Measurements from ENCODE around the gene ZNF274. TPM values are rescaled to one million over a fixed set of nuclear protein-coding genes. Genes with fewer than 3 reads are reported as not detected.

ZNF274 gene
- total RNA-seq, 1 experiment from 2014 or later = 34.3 TPM

DNA sequence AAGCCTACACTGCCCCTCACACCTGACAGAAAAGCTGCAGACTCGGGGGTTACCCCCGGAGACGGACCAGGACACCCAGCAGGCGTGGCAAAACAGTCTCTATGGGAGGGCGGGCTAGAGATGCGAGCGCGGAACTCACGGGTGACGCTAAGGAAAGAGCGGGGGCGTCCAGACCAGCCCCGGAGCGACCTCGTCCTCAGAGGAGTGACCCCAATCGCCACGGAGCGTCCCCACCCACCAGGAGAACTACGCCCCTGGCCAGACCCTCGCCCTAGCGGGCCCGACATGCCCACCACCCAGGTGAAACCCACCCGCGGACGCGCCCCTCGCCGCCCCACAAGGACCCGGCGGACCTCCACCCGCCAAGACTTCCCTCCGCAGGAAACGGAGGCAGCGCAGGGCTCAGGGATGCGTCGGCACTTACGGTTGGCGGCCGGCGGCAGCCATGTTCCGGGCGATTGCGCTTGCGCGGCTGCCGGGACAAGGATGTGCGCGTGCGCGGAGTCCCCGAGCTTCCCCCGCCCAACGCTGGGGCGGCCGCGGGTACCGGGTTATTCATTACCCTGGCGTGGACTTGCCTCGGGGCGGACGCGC is 32.4 kb upstream of the ZNF274 start, which contains the start of gene ZNF329:
Gene ZNF329 (minus strand): TSS at position 462 of the 594 bp plus-strand sequence. CDS start 21,286 bp downstream, outside the sequence.
- no peaks in the 10 kb centered on the region for H3K9me2 ChIP-seq (ENCODE audit: insufficient read depth)
- H3K36me3 ChIP-seq (ENCODE audit: low read depth) = 0 out of 2 replicates have a peak, but pooled peaks cover 6% of the 10 kb centered on the region
- no TSS peak for BruUV-seq (replicated peaks)
- peaks cover 11% of the 10 kb centered on the region; the same call in 1 of the 2 replicates for H3K79me2 ChIP-seq (ENCODE audit: low read depth)
- no peaks in the 10 kb centered on the region for H3K27me3 ChIP-seq (ENCODE audit: insufficient read depth, low read depth)
- TF ChIP-seq, protein P1, sequence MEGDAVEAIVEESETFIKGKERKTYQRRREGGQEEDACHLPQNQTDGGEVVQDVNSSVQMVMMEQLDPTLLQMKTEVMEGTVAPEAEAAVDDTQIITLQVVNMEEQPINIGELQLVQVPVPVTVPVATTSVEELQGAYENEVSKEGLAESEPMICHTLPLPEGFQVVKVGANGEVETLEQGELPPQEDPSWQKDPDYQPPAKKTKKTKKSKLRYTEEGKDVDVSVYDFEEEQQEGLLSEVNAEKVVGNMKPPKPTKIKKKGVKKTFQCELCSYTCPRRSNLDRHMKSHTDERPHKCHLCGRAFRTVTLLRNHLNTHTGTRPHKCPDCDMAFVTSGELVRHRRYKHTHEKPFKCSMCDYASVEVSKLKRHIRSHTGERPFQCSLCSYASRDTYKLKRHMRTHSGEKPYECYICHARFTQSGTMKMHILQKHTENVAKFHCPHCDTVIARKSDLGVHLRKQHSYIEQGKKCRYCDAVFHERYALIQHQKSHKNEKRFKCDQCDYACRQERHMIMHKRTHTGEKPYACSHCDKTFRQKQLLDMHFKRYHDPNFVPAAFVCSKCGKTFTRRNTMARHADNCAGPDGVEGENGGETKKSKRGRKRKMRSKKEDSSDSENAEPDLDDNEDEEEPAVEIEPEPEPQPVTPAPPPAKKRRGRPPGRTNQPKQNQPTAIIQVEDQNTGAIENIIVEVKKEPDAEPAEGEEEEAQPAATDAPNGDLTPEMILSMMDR (conservative IDR thresholded peaks at IDR 0.05) = no peak
- no peak for TF ChIP-seq EZH2 (IDR thresholded peaks at IDR 0.05; ENCODE audit: low read depth)
- H3F3A ChIP-seq (ENCODE audit: insufficient read depth, low read depth) = no peaks in the 10 kb centered on the region
- no peaks in the 10 kb centered on the region for H4K20me1 ChIP-seq (ENCODE audit: insufficient read depth)
- peak within 1 kb of the TSS; percentile 82 for H3K4me3 ChIP-seq
- POLR2A ChIA-PET (ENCODE audit: unreplicated experiment) = interaction anchor here (0.6 to 0.7 kb wide), 2 partner anchors 60 to 1896 kb away, joined by 3 to 7 read pairs; no protein-coding TSS in a partner anchor
- H3K27ac ChIP-seq = no peak within 1 kb of the TSS
- CTCF ChIA-PET = no interaction called here
- no peaks in the 10 kb centered on the region for H3K4me1 ChIP-seq (replicated peaks; ENCODE audit: insufficient read depth)
- H3K9me3 ChIP-seq (ENCODE audit: insufficient read depth, low read depth) = peaks cover 62% of the 10 kb centered on the region
- intact Hi-C loops (cut with micrococcal nuclease; ENCODE audit: unreplicated experiment) = loop anchor here (1.0 kb wide), 2 partner anchors 33 to 52 kb away; partner anchors contain the start of genes ZNF274 and ZSCAN18
- H2AFZ ChIP-seq = peak within 1 kb of the TSS; percentile 100
- DNase-seq = peak; percentile 57 to 89
- peak within 1 kb of the TSS; percentile 85 for H3K4me2 ChIP-seq

DNA sequence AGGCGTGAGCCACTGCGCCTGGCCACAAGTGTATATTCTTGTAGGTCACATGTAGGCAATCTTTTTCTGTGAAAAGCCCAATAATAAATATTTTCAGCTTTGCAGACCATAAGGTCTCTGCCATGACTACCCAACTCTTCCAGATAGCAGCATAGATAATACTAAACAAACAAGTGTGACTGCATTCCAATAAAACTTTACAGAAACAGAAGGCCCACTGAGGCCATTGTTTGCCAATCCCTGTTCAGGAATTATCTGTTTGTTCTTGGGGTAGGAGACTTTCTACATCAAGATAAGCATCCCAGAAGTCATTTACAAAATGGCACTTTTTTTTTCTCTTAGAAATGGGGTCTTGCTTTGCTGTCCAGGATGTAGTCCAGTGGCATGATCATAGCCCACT is 29.5 kb upstream of the ZNF274 start:
- no peak overlapping the region for H3K27ac ChIP-seq
- peaks cover 68% of the 10 kb centered on the region for H3K9me3 ChIP-seq (ENCODE audit: insufficient read depth, low read depth)
- no peaks in the 10 kb centered on the region for H3K9me2 ChIP-seq (ENCODE audit: insufficient read depth)
- no peak overlapping the region for H2AFZ ChIP-seq
- DNase-seq = peak in 1 of 2 experiments; percentile 39
- no peaks in the 10 kb centered on the region for H3K4me1 ChIP-seq (replicated peaks; ENCODE audit: insufficient read depth)
- H3K4me2 ChIP-seq = peak overlapping the region; percentile 76; the same call in 1 of the 2 replicates
- no TSS peak for BruUV-seq (replicated peaks)
- H4K20me1 ChIP-seq (ENCODE audit: insufficient read depth) = no peaks in the 10 kb centered on the region
- intact Hi-C loops (cut with micrococcal nuclease; ENCODE audit: unreplicated experiment) = no loop called here
- no peak for TF ChIP-seq EZH2 (IDR thresholded peaks at IDR 0.05; ENCODE audit: low read depth)
- TF ChIP-seq, protein P1 (conservative IDR thresholded peaks at IDR 0.05) = no peak
- H3K4me3 ChIP-seq = peak overlapping the region; percentile 91; the same call in 1 of the 2 replicates
- no peaks in the 10 kb centered on the region for H3F3A ChIP-seq (ENCODE audit: insufficient read depth, low read depth)
- ChIA-PET POLR2A (ENCODE audit: unreplicated experiment) (no interaction called here), CTCF (no interaction called here)
- H3K79me2 ChIP-seq (ENCODE audit: low read depth) = peaks cover 11% of the 10 kb centered on the region; the same call in 1 of the 2 replicates
- no peaks in the 10 kb centered on the region for H3K27me3 ChIP-seq (ENCODE audit: insufficient read depth, low read depth)
- H3K36me3 ChIP-seq (ENCODE audit: low read depth) = 0 out of 2 replicates have a peak, but pooled peaks cover 6% of the 10 kb centered on the region

DNA sequence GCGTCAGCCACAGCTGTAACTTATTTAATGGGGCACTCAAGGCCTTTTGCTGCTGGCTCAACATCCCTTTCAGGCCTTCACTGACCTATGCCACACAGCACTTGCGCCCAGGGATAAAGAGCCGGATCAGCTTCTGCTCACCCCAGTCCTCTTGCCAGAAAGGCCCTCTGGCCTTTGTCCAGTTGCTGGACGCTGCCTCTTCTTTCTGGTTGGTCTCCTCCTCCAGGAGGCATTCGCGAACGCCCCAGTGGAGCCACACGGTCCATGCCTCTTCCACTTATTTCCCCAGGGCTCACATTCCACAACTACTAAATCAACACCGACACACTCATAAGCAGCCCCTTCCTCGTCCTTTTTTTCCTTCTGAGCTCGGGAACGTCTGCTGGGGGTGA is 28.6 kb upstream of the ZNF274 start:
- TF ChIP-seq EZH2 (IDR thresholded peaks at IDR 0.05; ENCODE audit: low read depth) = no peak
- TF ChIP-seq, protein P1 (conservative IDR thresholded peaks at IDR 0.05) = no peak
- Histone ChIP-seq H3F3A (ENCODE audit: insufficient read depth, low read depth) (no peaks in the 10 kb centered on the region), H3K9me2 (ENCODE audit: insufficient read depth) (no peaks in the 10 kb centered on the region), H3K79me2 (ENCODE audit: low read depth) (peaks cover 11% of the 10 kb centered on the region; the same call in 1 of the 2 replicates), H4K20me1 (ENCODE audit: insufficient read depth) (no peaks in the 10 kb centered on the region), H3K9me3 (ENCODE audit: insufficient read depth, low read depth) (peaks cover 68% of the 10 kb centered on the region), H3K4me3 (peak overlapping the region; percentile 91), H2AFZ (peak overlapping the region; percentile 98), H3K27ac (peak overlapping the region; percentile 12; the same call in 1 of the 2 replicates), H3K36me3 (ENCODE audit: low read depth) (no peaks in the 10 kb centered on the region), H3K4me2 (peak overlapping the region; percentile 76), H3K4me1 (replicated peaks; ENCODE audit: insufficient read depth) (no peaks in the 10 kb centered on the region), H3K27me3 (ENCODE audit: insufficient read depth, low read depth) (no peaks in the 10 kb centered on the region)
- BruUV-seq (replicated peaks) = no TSS peak
- intact Hi-C loops (cut with micrococcal nuclease; ENCODE audit: unreplicated experiment) = loop anchor here (2.0 kb wide), 1 partner anchor 1405 kb away; no protein-coding TSS in a partner anchor
- peak in 1 of 2 experiments; percentile 50 for DNase-seq
- ChIA-PET POLR2A (ENCODE audit: unreplicated experiment) (no interaction called here), CTCF (interaction anchor here (0.6 kb wide), 3 partner anchors 10 to 1069 kb away, joined by 3 to 4 read pairs (median 3); no protein-coding TSS in a partner anchor)
